Lung (tissue), 12 donors: ENCODE results near the gene C1orf21. TPM values are rescaled to one million over a fixed set of nuclear protein-coding genes. Genes with fewer than 3 reads are reported as not detected.
A peak's percentile ranks its signal among the peaks of the same experiment; 100 is the strongest.

Experiments used
- ATAC-seq: fragments of 200-7000 bp; cut with Tn5 transposase; one replicate; pipeline ENCODE4 v1.9.1; 2020; ENCODE audit warnings: moderate number of reproducible peaks; ENCODE audit not compliant: insufficient read depth, low FRiP score
- DNase-seq, 3 donors: peaks; one replicate each; pipeline ENCODE4 v3.0.0-alpha.2; 2013 to 2017
- H3K27ac ChIP-seq, 2 donors: one replicate each; pipeline ENCODE4 v1.5.1; 2013; ENCODE audit warnings: mild to moderate bottlenecking in 2 of 2, moderate library complexity in 2 of 2, control low read depth in 1 of 2, inconsistent platforms in 1 of 2, low read depth in 1 of 2, low read length in 1 of 2
- H3K27me3 ChIP-seq, 3 donors: one replicate each; pipeline ENCODE4 v1.5.1; 2013; ENCODE audit warnings: low read length in 2 of 3; ENCODE audit not compliant: control insufficient read depth in 3 of 3, insufficient read depth in 3 of 3
- H3K36me3 ChIP-seq, 4 donors: one replicate each; pipeline ENCODE4 v1.5.1; 2013; ENCODE audit warnings: low read length in 4 of 4, mild to moderate bottlenecking in 1 of 4, moderate library complexity in 1 of 4; ENCODE audit not compliant: control insufficient read depth in 4 of 4, insufficient read depth in 4 of 4
- H3K4me1 ChIP-seq, 5 donors: one replicate each; pipeline ENCODE4 v1.5.1; 2013; ENCODE audit warnings: low read length in 5 of 5, mild to moderate bottlenecking in 2 of 5, moderate library complexity in 1 of 5; ENCODE audit not compliant: control insufficient read depth in 5 of 5, insufficient read depth in 5 of 5
- H3K4me3 ChIP-seq: one replicate; pipeline ENCODE4 v1.5.1; 2013; ENCODE audit warnings: mild to moderate bottlenecking, control low read depth, moderate library complexity
- H3K9ac ChIP-seq, 2 donors: one replicate each; pipeline ENCODE4 v1.5.1; 2013; ENCODE audit warnings: low read length in 2 of 2, control low read depth in 1 of 2; ENCODE audit not compliant: insufficient read depth in 1 of 2
- H3K9me3 ChIP-seq, 4 donors: one replicate each; pipeline ENCODE4 v1.5.1; 2013; ENCODE audit warnings: low read length in 3 of 4, mild to moderate bottlenecking in 1 of 4, moderate library complexity in 1 of 4; ENCODE audit not compliant: control insufficient read depth in 4 of 4, insufficient read depth in 3 of 4
- WGBS, 2 donors: extraction: QIAGEN DNeasy Blood & Tissue Kit; methylation state at CpG; one replicate each; pipeline ENCODE4 v1.1.7; 2013; 5-methylcytosine and 5-hydroxymethylcytosine counted together
- polyA plus RNA-seq, 2 donors: library from polyadenylated mRNA; stranded (reverse); fragments of 200-250 nt; gene quantifications; one replicate each; pipeline ENCODE4 v1.2.1, GENCODE V29; 2013
- total RNA-seq, 2 donors: library from RNA; depleted of rRNA in 1 of 2; stranded (reverse); fragments of >200 nt in 1 of 2; gene quantifications; one replicate each; pipeline ENCODE4 v1.2.1, GENCODE V29; 2014 to 2021
- TF ChIP-seq, protein P1 (sequence below): IDR thresholded peaks from 2 replicates; pipeline ENCODE4 v1.5.1; 2012; ENCODE audit warnings: mild to moderate bottlenecking; ENCODE audit errors: control extremely low read depth, extremely low read depth
- donor health status: control.
- donor health status: control.
- donor health status: Bipolar disorder and iron deficiency.
- donor health status: healthy.
- donor health status: DM: yes; HTN: yes; CAD: no.

The C1orf21 gene
- total and polyA plus RNA-seq, 4 donors = 16.2 to 59.9 (median 45.5) TPM

- H3K27ac ChIP-seq = no peak overlapping the region
Observed at GRCh38 chr1:184392779-184393522, 6.1 kb downstream of the C1orf21 start.

GRCh38 chr1:184393962-184394361 lies 7.1 kb downstream of the C1orf21 start:
- TF ChIP-seq, protein P1, sequence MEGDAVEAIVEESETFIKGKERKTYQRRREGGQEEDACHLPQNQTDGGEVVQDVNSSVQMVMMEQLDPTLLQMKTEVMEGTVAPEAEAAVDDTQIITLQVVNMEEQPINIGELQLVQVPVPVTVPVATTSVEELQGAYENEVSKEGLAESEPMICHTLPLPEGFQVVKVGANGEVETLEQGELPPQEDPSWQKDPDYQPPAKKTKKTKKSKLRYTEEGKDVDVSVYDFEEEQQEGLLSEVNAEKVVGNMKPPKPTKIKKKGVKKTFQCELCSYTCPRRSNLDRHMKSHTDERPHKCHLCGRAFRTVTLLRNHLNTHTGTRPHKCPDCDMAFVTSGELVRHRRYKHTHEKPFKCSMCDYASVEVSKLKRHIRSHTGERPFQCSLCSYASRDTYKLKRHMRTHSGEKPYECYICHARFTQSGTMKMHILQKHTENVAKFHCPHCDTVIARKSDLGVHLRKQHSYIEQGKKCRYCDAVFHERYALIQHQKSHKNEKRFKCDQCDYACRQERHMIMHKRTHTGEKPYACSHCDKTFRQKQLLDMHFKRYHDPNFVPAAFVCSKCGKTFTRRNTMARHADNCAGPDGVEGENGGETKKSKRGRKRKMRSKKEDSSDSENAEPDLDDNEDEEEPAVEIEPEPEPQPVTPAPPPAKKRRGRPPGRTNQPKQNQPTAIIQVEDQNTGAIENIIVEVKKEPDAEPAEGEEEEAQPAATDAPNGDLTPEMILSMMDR = no peak
- no peak overlapping the region for H3K9ac ChIP-seq
- peaks cover 0 to 1% (median 0%) of the 10 kb centered on the region in 4 donors for H3K36me3 ChIP-seq
- DNase-seq (no peak), ATAC-seq (no peak)
- peaks cover 0 to 52% (median 2%) of the 10 kb centered on the region in 5 donors for H3K4me1 ChIP-seq
- no peak overlapping the region for H3K4me3 ChIP-seq
- no peaks in the 10 kb centered on the region for H3K9me3 ChIP-seq
- no peak overlapping the region for H3K27ac ChIP-seq
- H3K27me3 ChIP-seq = no peaks in the 10 kb centered on the region

More at GRCh38 chr1:184392779-184393522, 6.1 kb downstream of the C1orf21 start:
- peaks cover 0 to 1% (median 0%) of the 10 kb centered on the region in 4 donors for H3K36me3 ChIP-seq
- ATAC-seq (no peak), DNase-seq (no peak)
- no peak overlapping the region for H3K9ac ChIP-seq
- no peak overlapping the region for H3K4me3 ChIP-seq
- H3K27me3 ChIP-seq = peaks cover 0 to 4% (median 0%) of the 10 kb centered on the region in 3 donors
- WGBS, 2 donors = 95 to 97% methylated on average over 5 of the region's 5 CpGs
- peaks cover 0 to 49% (median 8%) of the 10 kb centered on the region in 5 donors for H3K4me1 ChIP-seq
- TF ChIP-seq, protein P1 = no peak
- H3K9me3 ChIP-seq = no peaks in the 10 kb centered on the region

DNA sequence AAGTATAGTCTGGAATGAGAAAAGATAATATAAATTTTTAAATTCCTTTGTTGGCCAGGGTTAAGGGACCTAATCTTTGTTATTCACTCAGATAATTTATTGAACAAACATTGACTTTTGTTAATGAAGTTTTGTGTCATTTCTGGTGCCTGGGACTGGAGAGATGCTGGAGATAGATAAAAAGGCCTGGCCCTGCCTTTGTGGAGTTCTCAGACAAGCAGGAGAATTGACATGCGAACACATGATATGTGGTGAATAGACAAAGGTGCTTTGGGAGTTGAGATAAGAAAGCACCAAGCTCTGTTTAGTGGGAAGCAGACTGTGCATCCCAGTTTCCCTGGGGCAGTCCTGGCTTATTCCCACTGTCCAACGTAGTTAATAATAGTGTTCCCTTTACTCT lies 8.5 kb downstream of the C1orf21 start:
- WGBS, 2 donors = 90 to 94% methylated on average over 2 of the region's 2 CpGs
- Histone ChIP-seq H3K36me3 (no peaks in the 10 kb centered on the region), H3K9ac (no peak overlapping the region), H3K27ac (peak overlapping the region in 1 of 2 donors; percentile 19), H3K9me3 (no peaks in the 10 kb centered on the region), H3K4me1 (peaks cover 0 to 42% (median 0%) of the 10 kb centered on the region in 5 donors), H3K4me3 (no peak overlapping the region), H3K27me3 (no peaks in the 10 kb centered on the region)
- no peak for DNase-seq
- ATAC-seq = no peak
- TF ChIP-seq, protein P1 = no peak
